ENCODE measurements around the gene CAV3.

DNA sequence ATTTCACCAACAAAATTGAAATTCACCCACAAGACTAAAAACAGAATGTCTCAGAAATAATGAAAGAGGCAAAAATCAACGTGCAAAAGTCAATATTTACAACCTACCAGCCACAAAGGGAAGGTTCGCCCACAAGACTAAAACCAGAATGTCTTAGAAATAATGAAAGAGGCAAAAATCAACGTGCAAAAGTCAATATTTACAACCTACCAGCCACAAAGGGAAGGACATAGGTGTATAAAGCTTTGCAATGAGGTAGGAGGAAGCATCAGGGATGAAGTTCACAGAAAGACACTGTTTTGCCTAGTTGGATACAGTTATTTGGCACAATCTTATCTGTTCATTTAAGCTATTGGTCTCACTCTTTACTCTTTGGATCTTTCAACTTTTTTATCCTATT lies 21.5 kb downstream of the CAV3 start:
- TF ChIP-seq, protein P1, sequence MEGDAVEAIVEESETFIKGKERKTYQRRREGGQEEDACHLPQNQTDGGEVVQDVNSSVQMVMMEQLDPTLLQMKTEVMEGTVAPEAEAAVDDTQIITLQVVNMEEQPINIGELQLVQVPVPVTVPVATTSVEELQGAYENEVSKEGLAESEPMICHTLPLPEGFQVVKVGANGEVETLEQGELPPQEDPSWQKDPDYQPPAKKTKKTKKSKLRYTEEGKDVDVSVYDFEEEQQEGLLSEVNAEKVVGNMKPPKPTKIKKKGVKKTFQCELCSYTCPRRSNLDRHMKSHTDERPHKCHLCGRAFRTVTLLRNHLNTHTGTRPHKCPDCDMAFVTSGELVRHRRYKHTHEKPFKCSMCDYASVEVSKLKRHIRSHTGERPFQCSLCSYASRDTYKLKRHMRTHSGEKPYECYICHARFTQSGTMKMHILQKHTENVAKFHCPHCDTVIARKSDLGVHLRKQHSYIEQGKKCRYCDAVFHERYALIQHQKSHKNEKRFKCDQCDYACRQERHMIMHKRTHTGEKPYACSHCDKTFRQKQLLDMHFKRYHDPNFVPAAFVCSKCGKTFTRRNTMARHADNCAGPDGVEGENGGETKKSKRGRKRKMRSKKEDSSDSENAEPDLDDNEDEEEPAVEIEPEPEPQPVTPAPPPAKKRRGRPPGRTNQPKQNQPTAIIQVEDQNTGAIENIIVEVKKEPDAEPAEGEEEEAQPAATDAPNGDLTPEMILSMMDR (conservative IDR thresholded peaks at IDR 0.05; ENCODE audit: low read depth in 2 of 2) = no peak
- TF ChIP-seq CREB1 (CRISPR knock-in tag; IDR thresholded peaks at IDR 0.05; ENCODE audit: low read depth) = no peak
- no peak for TF ChIP-seq JUNB (IDR thresholded peaks at IDR 0.05; ENCODE audit: unreplicated experiment)
- no peak for TF ChIP-seq POLR2AphosphoS5 (IDR thresholded peaks at IDR 0.05; ENCODE audit: low read depth)
- TF ChIP-seq EZH2 (IDR thresholded peaks at IDR 0.05; ENCODE audit: low read depth, unreplicated experiment) = no peak
- TF ChIP-seq, protein P2, sequence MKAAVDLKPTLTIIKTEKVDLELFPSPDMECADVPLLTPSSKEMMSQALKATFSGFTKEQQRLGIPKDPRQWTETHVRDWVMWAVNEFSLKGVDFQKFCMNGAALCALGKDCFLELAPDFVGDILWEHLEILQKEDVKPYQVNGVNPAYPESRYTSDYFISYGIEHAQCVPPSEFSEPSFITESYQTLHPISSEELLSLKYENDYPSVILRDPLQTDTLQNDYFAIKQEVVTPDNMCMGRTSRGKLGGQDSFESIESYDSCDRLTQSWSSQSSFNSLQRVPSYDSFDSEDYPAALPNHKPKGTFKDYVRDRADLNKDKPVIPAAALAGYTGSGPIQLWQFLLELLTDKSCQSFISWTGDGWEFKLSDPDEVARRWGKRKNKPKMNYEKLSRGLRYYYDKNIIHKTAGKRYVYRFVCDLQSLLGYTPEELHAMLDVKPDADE (IDR thresholded peaks at IDR 0.05) = no peak
- TF ChIP-seq, protein P3, sequence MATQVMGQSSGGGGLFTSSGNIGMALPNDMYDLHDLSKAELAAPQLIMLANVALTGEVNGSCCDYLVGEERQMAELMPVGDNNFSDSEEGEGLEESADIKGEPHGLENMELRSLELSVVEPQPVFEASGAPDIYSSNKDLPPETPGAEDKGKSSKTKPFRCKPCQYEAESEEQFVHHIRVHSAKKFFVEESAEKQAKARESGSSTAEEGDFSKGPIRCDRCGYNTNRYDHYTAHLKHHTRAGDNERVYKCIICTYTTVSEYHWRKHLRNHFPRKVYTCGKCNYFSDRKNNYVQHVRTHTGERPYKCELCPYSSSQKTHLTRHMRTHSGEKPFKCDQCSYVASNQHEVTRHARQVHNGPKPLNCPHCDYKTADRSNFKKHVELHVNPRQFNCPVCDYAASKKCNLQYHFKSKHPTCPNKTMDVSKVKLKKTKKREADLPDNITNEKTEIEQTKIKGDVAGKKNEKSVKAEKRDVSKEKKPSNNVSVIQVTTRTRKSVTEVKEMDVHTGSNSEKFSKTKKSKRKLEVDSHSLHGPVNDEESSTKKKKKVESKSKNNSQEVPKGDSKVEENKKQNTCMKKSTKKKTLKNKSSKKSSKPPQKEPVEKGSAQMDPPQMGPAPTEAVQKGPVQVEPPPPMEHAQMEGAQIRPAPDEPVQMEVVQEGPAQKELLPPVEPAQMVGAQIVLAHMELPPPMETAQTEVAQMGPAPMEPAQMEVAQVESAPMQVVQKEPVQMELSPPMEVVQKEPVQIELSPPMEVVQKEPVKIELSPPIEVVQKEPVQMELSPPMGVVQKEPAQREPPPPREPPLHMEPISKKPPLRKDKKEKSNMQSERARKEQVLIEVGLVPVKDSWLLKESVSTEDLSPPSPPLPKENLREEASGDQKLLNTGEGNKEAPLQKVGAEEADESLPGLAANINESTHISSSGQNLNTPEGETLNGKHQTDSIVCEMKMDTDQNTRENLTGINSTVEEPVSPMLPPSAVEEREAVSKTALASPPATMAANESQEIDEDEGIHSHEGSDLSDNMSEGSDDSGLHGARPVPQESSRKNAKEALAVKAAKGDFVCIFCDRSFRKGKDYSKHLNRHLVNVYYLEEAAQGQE (IDR thresholded peaks at IDR 0.05; ENCODE audit: unreplicated experiment) = no peak
- no peak for TF ChIP-seq EZH2phosphoT487 (IDR thresholded peaks at IDR 0.05; ENCODE audit: unreplicated experiment)
- TF ChIP-seq STAT1 (IDR thresholded peaks at IDR 0.05; ENCODE audit: unreplicated experiment) = no peak
- no peak for TF ChIP-seq ZNF114 (CRISPR knock-in tag; IDR thresholded peaks at IDR 0.05)

Data from GM23338 (cell line).